MM.1S (cell line): ENCODE measurements around the gene MEFV.

ENCODE experiments used
- EZH2 ChIP-seq: fragments of 300-600 bp; sonication (generic); optimal IDR thresholded peaks from 2 replicates; pipeline ENCODE3; 2017; ENCODE audit warnings: low read depth, mild to moderate bottlenecking, antibody characterized with exemption, low read length, mixed read lengths
- EZH2phosphoT487 ChIP-seq: fragments of 300-600 bp; sonication (generic); IDR thresholded peaks from 2 replicates; pipeline ENCODE4 v1.6.1; 2018; ENCODE audit warnings: antibody characterized with exemption, low read length
- TF ChIP-seq, protein P1 (sequence below): fragments of 300-600 bp; sonication (generic); IDR thresholded peaks from 2 replicates; pipeline ENCODE4 v1.5.1; 2016; ENCODE audit warnings: antibody characterized with exemption, low read length, mixed read lengths

DNA sequence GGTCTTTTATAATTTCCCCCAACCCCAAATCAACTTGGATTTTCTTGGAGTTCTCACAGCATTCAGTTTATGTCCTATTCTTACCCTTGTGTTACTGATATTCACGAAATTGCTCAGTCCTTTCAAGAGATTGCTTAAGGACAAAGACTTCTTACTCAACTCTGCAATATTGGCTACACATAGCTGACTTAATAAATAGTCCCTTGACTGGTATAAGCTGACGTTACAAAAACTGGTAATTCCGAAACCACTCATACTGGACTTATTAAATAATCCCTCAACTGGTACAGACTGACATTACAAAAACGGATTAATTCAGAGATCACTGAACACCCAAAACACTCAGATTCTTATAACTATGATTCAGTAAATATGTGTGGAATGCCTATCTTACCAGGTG lies 47.9 kb upstream of the MEFV start:
- TF ChIP-seq, protein P1, sequence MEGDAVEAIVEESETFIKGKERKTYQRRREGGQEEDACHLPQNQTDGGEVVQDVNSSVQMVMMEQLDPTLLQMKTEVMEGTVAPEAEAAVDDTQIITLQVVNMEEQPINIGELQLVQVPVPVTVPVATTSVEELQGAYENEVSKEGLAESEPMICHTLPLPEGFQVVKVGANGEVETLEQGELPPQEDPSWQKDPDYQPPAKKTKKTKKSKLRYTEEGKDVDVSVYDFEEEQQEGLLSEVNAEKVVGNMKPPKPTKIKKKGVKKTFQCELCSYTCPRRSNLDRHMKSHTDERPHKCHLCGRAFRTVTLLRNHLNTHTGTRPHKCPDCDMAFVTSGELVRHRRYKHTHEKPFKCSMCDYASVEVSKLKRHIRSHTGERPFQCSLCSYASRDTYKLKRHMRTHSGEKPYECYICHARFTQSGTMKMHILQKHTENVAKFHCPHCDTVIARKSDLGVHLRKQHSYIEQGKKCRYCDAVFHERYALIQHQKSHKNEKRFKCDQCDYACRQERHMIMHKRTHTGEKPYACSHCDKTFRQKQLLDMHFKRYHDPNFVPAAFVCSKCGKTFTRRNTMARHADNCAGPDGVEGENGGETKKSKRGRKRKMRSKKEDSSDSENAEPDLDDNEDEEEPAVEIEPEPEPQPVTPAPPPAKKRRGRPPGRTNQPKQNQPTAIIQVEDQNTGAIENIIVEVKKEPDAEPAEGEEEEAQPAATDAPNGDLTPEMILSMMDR: no peak
- no peak for TF ChIP-seq EZH2
- TF ChIP-seq EZH2phosphoT487: no peak
